ENCODE results near the gene NPEPPS.
"Not testable (repeated sequence)": the region's sequence is repeated elsewhere in the genome, so short reads cannot be mapped to it uniquely, and the experiment has no call there.

- not testable (repeated sequence) for TF ChIP-seq CTCF (conservative IDR thresholded peaks at IDR 0.05; ENCODE audit: low read depth, low read length); EZH2 (IDR thresholded peaks at IDR 0.05; ENCODE audit: borderline replicate concordance, low read depth, low read length, poor library complexity, severe bottlenecking)
Measured at GRCh38 chr17:47556108-47556507, 25.2 kb downstream of the NPEPPS start.

Measured in A673 (cell line).